ENCODE measurements around the gene TTLL6. TPM values are rescaled to one million over a fixed set of nuclear protein-coding genes. Genes with fewer than 3 reads are reported as not detected.
A peak's percentile ranks its signal among the peaks of the same experiment; 100 is the strongest.

Gene TTLL6
- total and polyA plus RNA-seq, 2 of the 8 experiments (the other 6 are each of a cell fraction or from before 2014, with no cell fraction given): 2.6 to 4.3 TPM

GRCh38 chr17:48747445-48748363, 69.3 kb downstream of the TTLL6 start:
- H3K4me3 ChIP-seq (ENCODE audit: extremely low read depth in 1 of 4, insufficient read depth in 2 of 4, low read depth in 3 of 4, low read length in 4 of 4): peak overlapping the region in 1 of 4 experiments; percentile 10; a peak in 1 of 8 replicates
- peaks cover 3 to 7% (median 5%) of the 10 kb centered on the region in 4 experiments for H3K4me1 ChIP-seq (replicated peaks in 1 of 4; ENCODE audit: control insufficient read depth in 3 of 4, insufficient read depth in 4 of 4, low read length in 3 of 4)
- no peaks in the 10 kb centered on the region for H3K23me2 ChIP-seq (ENCODE audit: low read depth, low read length)
- H2BK120ac ChIP-seq (replicated peaks; ENCODE audit: low read depth, low read length): no peak overlapping the region
- no peak overlapping the region for H3K9ac ChIP-seq (replicated peaks in 1 of 4; ENCODE audit: extremely low read depth in 1 of 4, low read depth in 3 of 4, low read length in 3 of 4)
- no peak overlapping the region for H2BK5ac ChIP-seq (ENCODE audit: low read depth, low read length)
- no peak overlapping the region for H3K4ac ChIP-seq (replicated peaks; ENCODE audit: insufficient read length, low read depth, low read length)
- no peak overlapping the region; the same call in 1 of the 2 replicates for H3K18ac ChIP-seq (ENCODE audit: extremely low read depth, low read length)
- no peak overlapping the region for H2AFZ ChIP-seq (ENCODE audit: low read length)
- no peak overlapping the region for H3K56ac ChIP-seq (replicated peaks; ENCODE audit: insufficient read length, low read depth, low read length)
- DNase-seq (ENCODE audit: low read depth in 1 of 2, low spot score in 2 of 2) (peak in 1 of 2 experiments; percentile 64), FAIRE-seq (no peak)
- POLR2A ChIA-PET (ENCODE audit: partially characterized antibody): no interaction called here
- no peak overlapping the region for H4K91ac ChIP-seq (replicated peaks; ENCODE audit: insufficient read length, low read length)
- no peaks in the 10 kb centered on the region for H3K79me2 ChIP-seq (ENCODE audit: control insufficient read depth in 1 of 2, insufficient read depth in 2 of 2, low read length in 2 of 2)
- no peak overlapping the region for H2BK20ac ChIP-seq (ENCODE audit: low read length)
- H2BK15ac ChIP-seq (ENCODE audit: low read length): no peak overlapping the region
- no peak overlapping the region for H4K8ac ChIP-seq (ENCODE audit: extremely low read depth, insufficient read depth, low read length)
- peaks cover 93 to 100% (median 98%) of the 10 kb centered on the region in 4 experiments for H3K27me3 ChIP-seq (replicated peaks in 1 of 4; ENCODE audit: control insufficient read depth in 3 of 4, extremely low read depth in 1 of 4, insufficient read depth in 3 of 4, low read length in 3 of 4)
- H3K23ac ChIP-seq (ENCODE audit: insufficient read length): no peak overlapping the region
- peak overlapping the region in 1 of 2 experiments; percentile 12; a peak in 2 of 4 replicates for H3K4me2 ChIP-seq (ENCODE audit: insufficient read depth in 1 of 2, low read depth in 2 of 2, low read length in 2 of 2)
- no peak overlapping the region for H2BK12ac ChIP-seq (ENCODE audit: low read depth, low read length)
- H3K79me1 ChIP-seq (ENCODE audit: low read depth, low read length): no peaks in the 10 kb centered on the region
- H3K14ac ChIP-seq (ENCODE audit: insufficient read length): no peak overlapping the region
- H3K27ac ChIP-seq (ENCODE audit: low read depth, low read length): no peak overlapping the region
- no peaks in the 10 kb centered on the region for H3K9me3 ChIP-seq (ENCODE audit: insufficient read depth in 2 of 2, low read depth in 1 of 2, low read length in 1 of 2)
- H4K20me1 ChIP-seq (replicated peaks in 1 of 2; ENCODE audit: control insufficient read depth in 1 of 2, insufficient read depth in 2 of 2, low read length in 2 of 2): peaks cover 14 to 32% of the 10 kb centered on the region in 2 experiments
- no peak overlapping the region for H2AK5ac ChIP-seq (ENCODE audit: low read depth, low read length)
- peaks cover 0 to 5% (median 0%) of the 10 kb centered on the region in 4 experiments; a peak in 1 of 8 replicates for H3K36me3 ChIP-seq (ENCODE audit: control insufficient read depth in 2 of 4, insufficient read depth in 4 of 4, low read length in 3 of 4)
- CTCF ChIA-PET (ENCODE audit: partially characterized antibody): interaction anchor here (0.6 to 3.8 kb wide), 7 partner anchors 9 to 129 kb away, joined by 3 to 16 read pairs (median 4); no protein-coding TSS in a partner anchor
- WGBS, 2 experiments (ENCODE audit: extremely low coverage in 1 of 2, insufficient coverage in 1 of 2, insufficient read length in 1 of 2, insufficient replicate concordance in 2 of 2, low coverage in 1 of 2, low lambda C conversion rate in 2 of 2, missing lambda C conversion rate in 1 of 2): 11% methylated on average over 43 of the region's 53 CpGs; no CpG with 5 or more reads in 1 of the 2 experiments
- H4K5ac ChIP-seq (ENCODE audit: insufficient read length, low read depth, low read length): no peak overlapping the region
- TF ChIP-seq PHF8 (conservative IDR thresholded peaks at IDR 0.05; ENCODE audit: low read depth, low read length) (no peak), TEAD4 (IDR thresholded peaks at IDR 0.05; ENCODE audit: low read depth, low read length) (no peak), MAFK (IDR thresholded peaks at IDR 0.05; ENCODE audit: low read depth, low read length) (no peak), EP300 (IDR thresholded peaks at IDR 0.05; ENCODE audit: borderline replicate concordance in 1 of 2, low read depth in 2 of 2, low read length in 2 of 2) (no peak), E2F6 (IDR thresholded peaks at IDR 0.05) (no peak), RNF2 (IDR thresholded peaks at IDR 0.05; ENCODE audit: borderline replicate concordance, low read depth, low read length, missing control alignments, poor library complexity, severe bottlenecking) (peak; percentile 98), CHD2 (IDR thresholded peaks at IDR 0.05; ENCODE audit: low read length) (no peak), USF2 (IDR thresholded peaks at IDR 0.05; ENCODE audit: low read length) (no peak)
